SH-SY5Y (cell line): Measurements from ENCODE around the gene AKR1C4.

Experiments
- GATA2 ChIP-seq: IDR thresholded peaks from 2 replicates; pipeline ENCODE4 v1.6.1; 2011; ENCODE audit warnings: mild to moderate bottlenecking, low read depth, low read length
- GATA3 ChIP-seq: IDR thresholded peaks from 2 replicates; pipeline ENCODE4 v1.6.1; 2011; ENCODE audit warnings: low read depth, mild to moderate bottlenecking, low read length, moderate library complexity

AKR1C4 gene

GRCh38 chr10:5252177-5253037 is 55.8 kb downstream of the AKR1C4 start:
- TF ChIP-seq GATA3, result no peak
- no peak for TF ChIP-seq GATA2

GRCh38 chr10:5254488-5254887 is 57.9 kb downstream of the AKR1C4 start:
- TF ChIP-seq GATA2 (no peak), GATA3 (no peak)

- TF ChIP-seq GATA3 (no peak), GATA2 (no peak)
Observed at GRCh38 chr10:5259132-5259951, 62.7 kb downstream of the AKR1C4 start.

GRCh38 chr10:5259952-5260578 is 63.4 kb downstream of the AKR1C4 start:
- TF ChIP-seq GATA2 (no peak), GATA3 (no peak)

GRCh38 chr10:5260828-5261227 is 64.2 kb downstream of the AKR1C4 start:
- no peak for TF ChIP-seq GATA2
- no peak for TF ChIP-seq GATA3

GRCh38 chr10:5265139-5265538 is 68.5 kb downstream of the AKR1C4 start:
- no peak for TF ChIP-seq GATA2
- TF ChIP-seq GATA3, result no peak

- TF ChIP-seq GATA2, result no peak
- no peak for TF ChIP-seq GATA3
Observed at GRCh38 chr10:5266351-5266750, 69.7 kb downstream of the AKR1C4 start.

- no peak for TF ChIP-seq GATA3
- TF ChIP-seq GATA2, result no peak
Observed at GRCh38 chr10:5266804-5267203, 70.2 kb downstream of the AKR1C4 start.

- TF ChIP-seq GATA3 (no peak), GATA2 (no peak)
Observed at GRCh38 chr10:5268234-5268633, 71.6 kb downstream of the AKR1C4 start.
